GM23338 (cell line): Measurements from ENCODE around the gene MEN1. TPM values are rescaled to one million over a fixed set of nuclear protein-coding genes. Genes with fewer than 3 reads are reported as not detected.

ENCODE experiments used
- ATAC-seq: fragments of 200-7000 bp; cut with Tn5 transposase; 3 replicates; pipeline ENCODE4 v1.9.1; 2020
- DNase-seq: peaks from one replicate; pipeline ENCODE4 v3.0.0-alpha.2; 2015; ENCODE audit warnings: low spot score
- H2AFZ ChIP-seq: fragments of 200-600 bp; sonication (generic); 2 replicates; pipeline ENCODE4 v1.8.0; 2016; ENCODE audit warnings: antibody characterized with exemption, mild to moderate bottlenecking, moderate library complexity
- H3F3A ChIP-seq: fragments of 200-600 bp; sonication (generic); replicated peaks from 2 replicates; pipeline ENCODE4 v1.8.0; 2017; ENCODE audit warnings: antibody characterized with exemption, mixed run types, low read depth
- H3K27ac ChIP-seq: fragments of 200-600 bp; sonication (generic); 2 replicates; pipeline ENCODE4 v1.6.1; 2016; ENCODE audit warnings: low read depth
- H3K27me3 ChIP-seq: fragments of 200-600 bp; sonication (generic); 2 replicates; pipeline ENCODE4 v1.8.0; 2016; ENCODE audit warnings: mild to moderate bottlenecking, mixed run types, moderate library complexity; ENCODE audit not compliant: insufficient read depth
- H3K36me3 ChIP-seq: fragments of 200-600 bp; sonication (generic); 2 replicates; pipeline ENCODE4 v1.8.0; 2016; ENCODE audit warnings: mild to moderate bottlenecking; ENCODE audit not compliant: insufficient read depth
- H3K4me1 ChIP-seq: fragments of 200-600 bp; sonication (generic); 2 replicates; pipeline ENCODE4 v1.8.0; 2016; ENCODE audit warnings: mild to moderate bottlenecking, moderate library complexity; ENCODE audit not compliant: insufficient read depth
- H3K4me2 ChIP-seq: fragments of 200-600 bp; sonication (generic); 2 replicates; pipeline ENCODE4 v1.7.1; 2017; ENCODE audit warnings: mixed run types
- H3K4me3 ChIP-seq: fragments of 200-600 bp; sonication (generic); 2 replicates; pipeline ENCODE4 v1.6.1; 2016; ENCODE audit warnings: mixed run types
- H3K79me2 ChIP-seq: fragments of 200-600 bp; sonication (generic); replicated peaks from 2 replicates; pipeline ENCODE4 v1.8.0; 2017; ENCODE audit warnings: mild to moderate bottlenecking; ENCODE audit not compliant: insufficient read depth
- H3K9me2 ChIP-seq: fragments of 200-600 bp; sonication (generic); 2 replicates; pipeline ENCODE4 v1.8.0; 2017; ENCODE audit not compliant: insufficient read depth
- H4K20me1 ChIP-seq: fragments of 200-600 bp; sonication (generic); replicated peaks from 2 replicates; pipeline ENCODE4 v1.8.0; 2017; ENCODE audit warnings: mild to moderate bottlenecking; ENCODE audit not compliant: insufficient read depth
- H3K27ac Mint-ChIP-seq: 2 replicates; pipeline ENCODE4 v1.8.0; 2020; ENCODE audit warnings: inconsistent platforms, mild to moderate bottlenecking, moderate library complexity, mixed read lengths
- H3K27me3 Mint-ChIP-seq: 3 replicates; pipeline ENCODE4 v1.8.0; 2022; ENCODE audit warnings: low read depth, mild to moderate bottlenecking, moderate library complexity, mixed read lengths, inconsistent platforms; ENCODE audit not compliant: insufficient read depth, poor library complexity
- H3K36me3 Mint-ChIP-seq: 3 replicates; pipeline ENCODE4 v1.8.0; 2021; ENCODE audit warnings: low read depth, mild to moderate bottlenecking, inconsistent platforms, moderate library complexity, mixed read lengths
- H3K4me1 Mint-ChIP-seq: 3 replicates; pipeline ENCODE4 v1.8.0; 2020; ENCODE audit warnings: mild to moderate bottlenecking, inconsistent platforms, mixed read lengths
- H3K4me3 Mint-ChIP-seq: 3 replicates; pipeline ENCODE4 v1.8.0; 2021; ENCODE audit warnings: moderate library complexity, mild to moderate bottlenecking, inconsistent platforms, mixed read lengths
- H3K9me3 Mint-ChIP-seq: 3 replicates; pipeline ENCODE4 v1.8.0; 2020; ENCODE audit warnings: moderate library complexity, mild to moderate bottlenecking, inconsistent platforms, mixed read lengths
- CREB1 ChIP-seq: fragments of 250-450 bp; sonication (Bioruptor Pico); IDR thresholded peaks from 2 replicates; pipeline ENCODE4 v1.5.0; 2020; ENCODE audit warnings: low read depth, mild to moderate bottlenecking, moderate library complexity
- CTCF ChIP-seq, 2 experiments: fragments of 200-600 bp in 1 of 2; sonication (generic) in 1 of 2; conservative IDR thresholded peaks; 2 replicates each; pipeline versions ENCODE4 v1.5.1 to v1.6.1; 2016 to 2017; ENCODE audit warnings: antibody characterized with exemption in 2 of 2, low read depth in 2 of 2, mild to moderate bottlenecking in 2 of 2, moderate library complexity in 1 of 2
- EZH2 ChIP-seq: fragments of 200-600 bp; sonication (generic); IDR thresholded peaks from one replicate; pipeline ENCODE4 v1.8.0; 2017; ENCODE audit warnings: antibody characterized with exemption, mild to moderate bottlenecking, low read depth; ENCODE audit not compliant: unreplicated experiment
- EZH2phosphoT487 ChIP-seq: fragments of 200-600 bp; sonication (generic); IDR thresholded peaks from one replicate; pipeline ENCODE4 v1.8.1; 2018; ENCODE audit warnings: antibody characterized with exemption; ENCODE audit not compliant: unreplicated experiment
- JUNB ChIP-seq: IDR thresholded peaks from one replicate; pipeline ENCODE4 v1.6.1; 2016; ENCODE audit warnings: antibody characterized with exemption; ENCODE audit not compliant: unreplicated experiment
- NANOG ChIP-seq: IDR thresholded peaks from 2 replicates; pipeline ENCODE4 v1.6.1; 2016; ENCODE audit warnings: antibody characterized with exemption, borderline replicate concordance
- POLR2AphosphoS5 ChIP-seq: IDR thresholded peaks from 2 replicates; pipeline ENCODE4 v1.6.1; 2016; ENCODE audit warnings: antibody characterized with exemption, low read depth
- REST ChIP-seq: IDR thresholded peaks from one replicate; pipeline ENCODE4 v1.6.1; 2018; ENCODE audit warnings: antibody characterized with exemption; ENCODE audit not compliant: unreplicated experiment
- STAT1 ChIP-seq: IDR thresholded peaks from one replicate; pipeline ENCODE4 v1.6.1; 2016; ENCODE audit warnings: antibody characterized with exemption; ENCODE audit not compliant: unreplicated experiment
- ZNF114 ChIP-seq: fragments of 250-450 bp; sonication (Bioruptor Pico); IDR thresholded peaks from 2 replicates; pipeline ENCODE4 v1.5.0; 2020; ENCODE audit warnings: mild to moderate bottlenecking, moderate library complexity
- ZNF331 ChIP-seq: fragments of 250-450 bp; sonication (Bioruptor Pico); IDR thresholded peaks from 2 replicates; pipeline ENCODE4 v1.5.0; 2020; ENCODE audit warnings: low read depth, mild to moderate bottlenecking, moderate library complexity
- polyA plus RNA-seq: library from polyadenylated mRNA; unstranded; fragments of >200 nt; fragmentation: Nextera tagmentation; extraction: Ambion mirVana; gene quantifications from 2 replicates; pipeline ENCODE4 v1.2.1, GENCODE V29; 2016
- total RNA-seq: library from RNA; depleted of rRNA; stranded (reverse); fragments of >200 nt; shearing (Covaris generic); gene quantifications from 2 replicates; pipeline ENCODE4 v1.2.3, GENCODE V29; 2014
- TF ChIP-seq, protein P1 (sequence below): IDR thresholded peaks from 2 replicates; pipeline ENCODE4 v1.6.1; 2016; ENCODE audit warnings: antibody characterized with exemption
- TF ChIP-seq, protein P2 (sequence below): fragments of 250-450 bp; sonication (Bioruptor Pico); IDR thresholded peaks from 2 replicates; pipeline ENCODE4 v1.5.0; 2020; ENCODE audit warnings: mild to moderate bottlenecking, moderate library complexity

The MEN1 gene
- total and polyA plus RNA-seq, 2 experiments from 2014 or later = 31.6 to 45.2 TPM

DNA sequence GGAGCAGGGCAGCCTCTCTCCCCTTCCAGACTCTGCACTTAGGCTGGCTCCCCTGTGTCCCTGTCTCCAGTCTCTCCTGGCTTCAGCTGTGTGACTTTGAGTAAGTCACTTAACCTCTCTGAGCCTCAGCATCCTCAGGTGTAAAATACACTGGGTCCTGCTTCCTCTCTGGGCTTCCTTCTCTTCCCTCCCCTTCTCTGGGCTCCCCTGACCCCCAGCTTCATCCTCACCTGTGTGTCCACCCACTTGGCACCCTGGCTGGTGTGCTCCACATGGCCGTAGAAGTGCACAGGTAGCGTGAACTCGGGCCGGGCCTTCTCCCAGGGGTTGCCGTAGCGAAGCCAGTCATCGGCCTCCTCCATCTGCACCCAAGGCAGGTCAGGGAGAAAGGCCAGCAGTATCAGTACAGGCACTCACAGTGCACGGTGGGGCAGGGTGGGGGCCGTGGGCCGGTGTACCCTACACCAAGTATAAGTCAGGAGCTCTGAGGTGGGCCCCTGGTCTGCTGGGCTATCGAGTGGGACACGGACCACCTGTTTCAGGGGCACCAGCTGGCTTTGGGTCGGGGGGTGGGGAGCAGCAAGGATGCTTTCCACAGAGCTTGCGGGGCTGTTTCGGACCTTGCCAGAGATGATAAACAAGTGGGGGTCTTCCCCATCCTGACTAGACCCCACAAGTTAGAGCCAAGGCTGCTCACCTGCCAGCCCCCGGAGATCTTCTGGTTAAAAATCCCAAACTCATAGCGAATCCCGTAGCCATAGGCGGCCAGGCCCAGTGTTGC, 52.6 kb downstream of the MEN1 start:
- H3K36me3 ChIP-seq = no peaks in the 10 kb centered on the region
- Mint-ChIP-seq H3K27me3 (peaks cover 32% of the 10 kb centered on the region), H3K4me1 (peaks cover 52% of the 10 kb centered on the region), H3K9me3 (no peaks in the 10 kb centered on the region; the same call in 1 of the 3 replicates), H3K27ac (no peak overlapping the region), H3K36me3 (peaks cover 11% of the 10 kb centered on the region; the same call in 2 of the 3 replicates), H3K4me3 (no peak overlapping the region; the same call in 2 of the 3 replicates)
- no peaks in the 10 kb centered on the region for H3K27me3 ChIP-seq
- H3K4me2 ChIP-seq = no peak overlapping the region
- H4K20me1 ChIP-seq = no peaks in the 10 kb centered on the region
- no peak overlapping the region for H3K4me3 ChIP-seq
- peaks cover 36% of the 10 kb centered on the region for H3K4me1 ChIP-seq
- no peak for ATAC-seq
- no peak overlapping the region for H3K27ac ChIP-seq
- H2AFZ ChIP-seq = no peak overlapping the region
- no peak for DNase-seq
- no peak for TF ChIP-seq JUNB
- TF ChIP-seq CTCF (conservative IDR thresholded peaks at IDR 0.05; ENCODE audit: low read depth in 2 of 2) = no peak
- TF ChIP-seq EZH2 = no peak
- TF ChIP-seq CREB1 = no peak
- TF ChIP-seq ZNF114 = no peak
- no peak for TF ChIP-seq ZNF331 (CRISPR knock-in tag)
- no peak for TF ChIP-seq REST
- TF ChIP-seq, protein P1, sequence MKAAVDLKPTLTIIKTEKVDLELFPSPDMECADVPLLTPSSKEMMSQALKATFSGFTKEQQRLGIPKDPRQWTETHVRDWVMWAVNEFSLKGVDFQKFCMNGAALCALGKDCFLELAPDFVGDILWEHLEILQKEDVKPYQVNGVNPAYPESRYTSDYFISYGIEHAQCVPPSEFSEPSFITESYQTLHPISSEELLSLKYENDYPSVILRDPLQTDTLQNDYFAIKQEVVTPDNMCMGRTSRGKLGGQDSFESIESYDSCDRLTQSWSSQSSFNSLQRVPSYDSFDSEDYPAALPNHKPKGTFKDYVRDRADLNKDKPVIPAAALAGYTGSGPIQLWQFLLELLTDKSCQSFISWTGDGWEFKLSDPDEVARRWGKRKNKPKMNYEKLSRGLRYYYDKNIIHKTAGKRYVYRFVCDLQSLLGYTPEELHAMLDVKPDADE = no peak
- no peak for TF ChIP-seq STAT1
- TF ChIP-seq POLR2AphosphoS5 = no peak
- TF ChIP-seq, protein P2, sequence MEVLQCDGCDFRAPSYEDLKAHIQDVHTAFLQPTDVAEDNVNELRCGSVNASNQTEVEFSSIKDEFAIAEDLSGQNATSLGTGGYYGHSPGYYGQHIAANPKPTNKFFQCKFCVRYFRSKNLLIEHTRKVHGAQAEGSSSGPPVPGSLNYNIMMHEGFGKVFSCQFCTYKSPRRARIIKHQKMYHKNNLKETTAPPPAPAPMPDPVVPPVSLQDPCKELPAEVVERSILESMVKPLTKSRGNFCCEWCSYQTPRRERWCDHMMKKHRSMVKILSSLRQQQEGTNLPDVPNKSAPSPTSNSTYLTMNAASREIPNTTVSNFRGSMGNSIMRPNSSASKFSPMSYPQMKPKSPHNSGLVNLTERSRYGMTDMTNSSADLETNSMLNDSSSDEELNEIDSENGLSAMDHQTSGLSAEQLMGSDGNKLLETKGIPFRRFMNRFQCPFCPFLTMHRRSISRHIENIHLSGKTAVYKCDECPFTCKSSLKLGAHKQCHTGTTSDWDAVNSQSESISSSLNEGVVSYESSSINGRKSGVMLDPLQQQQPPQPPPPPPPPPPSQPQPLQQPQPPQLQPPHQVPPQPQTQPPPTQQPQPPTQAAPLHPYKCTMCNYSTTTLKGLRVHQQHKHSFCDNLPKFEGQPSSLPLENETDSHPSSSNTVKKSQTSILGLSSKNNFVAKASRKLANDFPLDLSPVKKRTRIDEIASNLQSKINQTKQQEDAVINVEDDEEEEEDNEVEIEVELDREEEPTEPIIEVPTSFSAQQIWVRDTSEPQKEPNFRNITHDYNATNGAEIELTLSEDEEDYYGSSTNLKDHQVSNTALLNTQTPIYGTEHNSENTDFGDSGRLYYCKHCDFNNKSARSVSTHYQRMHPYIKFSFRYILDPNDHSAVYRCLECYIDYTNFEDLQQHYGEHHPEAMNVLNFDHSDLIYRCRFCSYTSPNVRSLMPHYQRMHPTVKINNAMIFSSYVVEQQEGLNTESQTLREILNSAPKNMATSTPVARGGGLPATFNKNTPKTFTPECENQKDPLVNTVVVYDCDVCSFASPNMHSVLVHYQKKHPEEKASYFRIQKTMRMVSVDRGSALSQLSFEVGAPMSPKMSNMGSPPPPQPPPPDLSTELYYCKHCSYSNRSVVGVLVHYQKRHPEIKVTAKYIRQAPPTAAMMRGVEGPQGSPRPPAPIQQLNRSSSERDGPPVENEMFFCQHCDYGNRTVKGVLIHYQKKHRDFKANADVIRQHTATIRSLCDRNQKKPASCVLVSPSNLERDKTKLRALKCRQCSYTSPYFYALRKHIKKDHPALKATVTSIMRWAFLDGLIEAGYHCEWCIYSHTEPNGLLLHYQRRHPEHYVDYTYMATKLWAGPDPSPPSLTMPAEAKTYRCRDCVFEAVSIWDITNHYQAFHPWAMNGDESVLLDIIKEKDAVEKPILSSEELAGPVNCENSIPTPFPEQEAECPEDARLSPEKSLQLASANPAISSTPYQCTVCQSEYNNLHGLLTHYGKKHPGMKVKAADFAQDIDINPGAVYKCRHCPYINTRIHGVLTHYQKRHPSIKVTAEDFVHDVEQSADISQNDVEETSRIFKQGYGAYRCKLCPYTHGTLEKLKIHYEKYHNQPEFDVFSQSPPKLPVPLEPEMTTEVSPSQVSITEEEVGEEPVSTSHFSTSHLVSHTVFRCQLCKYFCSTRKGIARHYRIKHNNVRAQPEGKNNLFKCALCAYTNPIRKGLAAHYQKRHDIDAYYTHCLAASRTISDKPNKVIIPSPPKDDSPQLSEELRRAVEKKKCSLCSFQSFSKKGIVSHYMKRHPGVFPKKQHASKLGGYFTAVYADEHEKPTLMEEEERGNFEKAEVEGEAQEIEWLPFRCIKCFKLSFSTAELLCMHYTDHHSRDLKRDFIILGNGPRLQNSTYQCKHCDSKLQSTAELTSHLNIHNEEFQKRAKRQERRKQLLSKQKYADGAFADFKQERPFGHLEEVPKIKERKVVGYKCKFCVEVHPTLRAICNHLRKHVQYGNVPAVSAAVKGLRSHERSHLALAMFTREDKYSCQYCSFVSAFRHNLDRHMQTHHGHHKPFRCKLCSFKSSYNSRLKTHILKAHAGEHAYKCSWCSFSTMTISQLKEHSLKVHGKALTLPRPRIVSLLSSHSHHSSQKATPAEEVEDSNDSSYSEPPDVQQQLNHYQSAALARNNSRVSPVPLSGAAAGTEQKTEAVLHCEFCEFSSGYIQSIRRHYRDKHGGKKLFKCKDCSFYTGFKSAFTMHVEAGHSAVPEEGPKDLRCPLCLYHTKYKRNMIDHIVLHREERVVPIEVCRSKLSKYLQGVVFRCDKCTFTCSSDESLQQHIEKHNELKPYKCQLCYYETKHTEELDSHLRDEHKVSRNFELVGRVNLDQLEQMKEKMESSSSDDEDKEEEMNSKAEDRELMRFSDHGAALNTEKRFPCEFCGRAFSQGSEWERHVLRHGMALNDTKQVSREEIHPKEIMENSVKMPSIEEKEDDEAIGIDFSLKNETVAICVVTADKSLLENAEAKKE = no peak
- TF ChIP-seq NANOG = no peak
- no peak for TF ChIP-seq EZH2phosphoT487
- H3K9me2 ChIP-seq = no peaks in the 10 kb centered on the region
- H3F3A ChIP-seq = peaks cover 27% of the 10 kb centered on the region
- no peaks in the 10 kb centered on the region for H3K79me2 ChIP-seq
